ENCODE results near the gene WASHC2A. TPM values are rescaled to one million over a fixed set of nuclear protein-coding genes. Genes with fewer than 3 reads are reported as not detected.

WASHC2A gene
- total RNA-seq, 2 experiments from 2014 or later, result 31.0 to 36.9 TPM

Other genes with a start within 250 kb of the WASHC2A start
- gene PARG, start 125.9 kb upstream of the WASHC2A start, total RNA-seq, result 10 to 100 TPM; 29.7 to 31.6 TPM
- gene TIMM23B, start 125.9 kb upstream of the WASHC2A start, total RNA-seq, result 10 to 100 TPM; 17.3 to 18.0 TPM
- 10 to 100 TPM; 14.1 to 16.7 TPM for gene AGAP6, start 79.5 kb upstream of the WASHC2A start, total RNA-seq
- gene ASAH2, start 183.6 kb downstream of the WASHC2A start, total RNA-seq, result 1 to 10 TPM; 1.8 to 2.3 TPM